Measurements from ENCODE around the gene MEGF10. TPM values are rescaled to one million over a fixed set of nuclear protein-coding genes. Genes with fewer than 3 reads are reported as not detected.

MEGF10 gene
- polyA plus RNA-seq, 1 donor from 2014 or later: 0.05 TPM

- no peaks in the 10 kb centered on the region for H3K9me3 ChIP-seq (ENCODE audit: low read length)
- no peak overlapping the region for H3K9ac ChIP-seq (ENCODE audit: low read length)
- no peak overlapping the region for H3K4me2 ChIP-seq (ENCODE audit: low read length)
- H3K27ac ChIP-seq (ENCODE audit: low read length): no peak overlapping the region
- H4K20me1 ChIP-seq (ENCODE audit: insufficient read depth): no peaks in the 10 kb centered on the region
- no peak for TF ChIP-seq REST (IDR thresholded peaks at IDR 0.05; ENCODE audit: borderline replicate concordance)
- TF ChIP-seq TAF1 (IDR thresholded peaks at IDR 0.05; ENCODE audit: low read depth): no peak
- no peak for TF ChIP-seq CTCF (IDR thresholded peaks at IDR 0.05; ENCODE audit: poor library complexity, severe bottlenecking)
- no peak for TF ChIP-seq POLR2AphosphoS5 (IDR thresholded peaks at IDR 0.05)
- no peak for TF ChIP-seq SMC3 (conservative IDR thresholded peaks at IDR 0.05; ENCODE audit: poor library complexity)
- no peak for TF ChIP-seq EP300 (conservative IDR thresholded peaks at IDR 0.05; ENCODE audit: poor library complexity, severe bottlenecking)
- TF ChIP-seq MXI1 (conservative IDR thresholded peaks at IDR 0.05; ENCODE audit: poor library complexity, severe bottlenecking): no peak
- TF ChIP-seq EZH2 (IDR thresholded peaks at IDR 0.05; ENCODE audit: borderline replicate concordance, insufficient read depth, low read length, poor library complexity, severe bottlenecking): no peak
- no peak for TF ChIP-seq RAD21 (conservative IDR thresholded peaks at IDR 0.05)
- H3K27me3 ChIP-seq (ENCODE audit: insufficient read depth, low read depth, low read length): no peaks in the 10 kb centered on the region
- H3K79me2 ChIP-seq (replicated peaks; ENCODE audit: insufficient read depth, low read length): no peaks in the 10 kb centered on the region
- H2AFZ ChIP-seq (ENCODE audit: low read depth, low read length): no peak overlapping the region
- no peaks in the 10 kb centered on the region for H3K9me2 ChIP-seq (ENCODE audit: insufficient read depth, low read length)
- no peaks in the 10 kb centered on the region for H3F3A ChIP-seq (ENCODE audit: insufficient read depth, low read length, poor library complexity, severe bottlenecking)
- no peaks in the 10 kb centered on the region for H3K36me3 ChIP-seq (ENCODE audit: insufficient read depth, low read length)
- H3K4me3 ChIP-seq (ENCODE audit: low read length): no peak overlapping the region
These were observed 135.3 kb downstream of the MEGF10 start for GRCh38 chr5:127425868-127426267.

GRCh38 chr5:127426661-127427060, 136.1 kb downstream of the MEGF10 start:
- H3F3A ChIP-seq (ENCODE audit: insufficient read depth, low read length, poor library complexity, severe bottlenecking): no peaks in the 10 kb centered on the region
- H3K27me3 ChIP-seq (ENCODE audit: insufficient read depth, low read depth, low read length): no peaks in the 10 kb centered on the region
- H3K36me3 ChIP-seq (ENCODE audit: insufficient read depth, low read length): no peaks in the 10 kb centered on the region
- H3K4me3 ChIP-seq (ENCODE audit: low read length): no peak overlapping the region
- no peaks in the 10 kb centered on the region for H3K79me2 ChIP-seq (replicated peaks; ENCODE audit: insufficient read depth, low read length)
- no peak overlapping the region for H3K9ac ChIP-seq (ENCODE audit: low read length)
- no peak for TF ChIP-seq REST (IDR thresholded peaks at IDR 0.05; ENCODE audit: borderline replicate concordance)
- TF ChIP-seq EP300 (conservative IDR thresholded peaks at IDR 0.05; ENCODE audit: poor library complexity, severe bottlenecking): no peak
- no peak for TF ChIP-seq TAF1 (IDR thresholded peaks at IDR 0.05; ENCODE audit: low read depth)
- TF ChIP-seq SMC3 (conservative IDR thresholded peaks at IDR 0.05; ENCODE audit: poor library complexity): no peak
- TF ChIP-seq CTCF (IDR thresholded peaks at IDR 0.05; ENCODE audit: poor library complexity, severe bottlenecking): no peak
- no peak for TF ChIP-seq MXI1 (conservative IDR thresholded peaks at IDR 0.05; ENCODE audit: poor library complexity, severe bottlenecking)
- TF ChIP-seq EZH2 (IDR thresholded peaks at IDR 0.05; ENCODE audit: borderline replicate concordance, insufficient read depth, low read length, poor library complexity, severe bottlenecking): no peak
- TF ChIP-seq RAD21 (conservative IDR thresholded peaks at IDR 0.05): no peak
- TF ChIP-seq POLR2AphosphoS5 (IDR thresholded peaks at IDR 0.05): no peak
- no peaks in the 10 kb centered on the region for H3K9me2 ChIP-seq (ENCODE audit: insufficient read depth, low read length)
- H3K9me3 ChIP-seq (ENCODE audit: low read length): no peaks in the 10 kb centered on the region
- H2AFZ ChIP-seq (ENCODE audit: low read depth, low read length): no peak overlapping the region
- H4K20me1 ChIP-seq (ENCODE audit: insufficient read depth): no peaks in the 10 kb centered on the region
- H3K4me2 ChIP-seq (ENCODE audit: low read length): no peak overlapping the region
- H3K27ac ChIP-seq (ENCODE audit: low read length): no peak overlapping the region

Measured in neural cell (in vitro differentiated cells).